ENCODE data around the gene SERPINH1.

DNA sequence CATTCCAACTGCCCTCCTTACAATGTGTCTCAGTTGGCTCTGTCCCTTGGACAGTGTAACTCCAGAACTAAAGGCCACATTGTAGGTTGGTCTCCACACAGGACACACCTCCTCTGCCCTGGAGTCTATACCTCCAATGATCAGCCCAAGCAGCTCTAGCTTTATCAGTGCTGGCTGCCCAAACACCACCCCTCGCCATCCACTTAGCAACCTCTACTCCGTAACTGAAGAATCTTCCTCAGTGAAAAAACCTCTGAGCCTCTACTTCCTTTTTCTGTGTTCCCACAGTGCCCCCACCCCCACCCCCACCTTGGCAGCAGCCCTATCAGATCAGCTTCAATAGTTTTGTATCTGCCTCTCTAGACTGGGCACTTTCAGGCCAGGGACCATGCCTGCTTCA is 33.4 kb downstream of the SERPINH1 start:
- TF ChIP-seq TCF12 (IDR thresholded peaks at IDR 0.05; ENCODE audit: low read depth), result no peak
- TF ChIP-seq, protein P1, sequence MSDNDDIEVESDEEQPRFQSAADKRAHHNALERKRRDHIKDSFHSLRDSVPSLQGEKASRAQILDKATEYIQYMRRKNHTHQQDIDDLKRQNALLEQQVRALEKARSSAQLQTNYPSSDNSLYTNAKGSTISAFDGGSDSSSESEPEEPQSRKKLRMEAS (IDR thresholded peaks at IDR 0.05), result no peak
